Kidney (tissue), 14 donors: Measurements from ENCODE around the gene FAM20A. TPM values are rescaled to one million over a fixed set of nuclear protein-coding genes. Genes with fewer than 3 reads are reported as not detected.

Experiments used
- DNase-seq, 5 donors: peaks; one replicate each; pipeline ENCODE4 v3.0.0-alpha.2; 2013 to 2020
- FAIRE-seq: peaks from 2 replicates; lab custom pipeline; 2012; peaks lifted over from hg19 to GRCh38; lab: Jason Lieb, UNC
- H3K27ac ChIP-seq, 2 donors: one replicate each; pipeline ENCODE4 v1.7.0; 2013; ENCODE audit warnings: low read depth in 2 of 2, low read length in 2 of 2, inconsistent platforms in 1 of 2
- H3K27me3 ChIP-seq: one replicate; pipeline ENCODE4 v1.7.1; 2013; ENCODE audit warnings: low read length, inconsistent platforms; ENCODE audit not compliant: control insufficient read depth, insufficient read depth
- H3K36me3 ChIP-seq, 3 donors: one replicate each; pipeline versions ENCODE4 v1.7.0 to v1.7.1; 2013; ENCODE audit warnings: low read length in 3 of 3, control low read depth in 1 of 3, inconsistent platforms in 1 of 3; ENCODE audit not compliant: insufficient read depth in 3 of 3, control insufficient read depth in 2 of 3
- H3K4me1 ChIP-seq, 3 donors: one replicate each; pipeline versions ENCODE4 v1.7.0 to v1.7.1; 2013; ENCODE audit warnings: low read length in 3 of 3, inconsistent platforms in 1 of 3, low read depth in 1 of 3; ENCODE audit not compliant: control insufficient read depth in 2 of 3, insufficient read depth in 2 of 3
- H3K4me3 ChIP-seq, 3 donors: one replicate each; pipeline versions ENCODE4 v1.7.0 to v1.8.1; 2013; ENCODE audit warnings: low read length in 3 of 3, control low read depth in 1 of 3, inconsistent platforms in 1 of 3
- H3K9ac ChIP-seq, 3 donors: one replicate each; pipeline versions ENCODE4 v1.7.0 to v1.7.1; 2013; ENCODE audit warnings: low read length in 3 of 3, control low read depth in 1 of 3, inconsistent platforms in 1 of 3
- H3K9me3 ChIP-seq, 3 donors: one replicate each; pipeline versions ENCODE4 v1.7.0 to v1.7.1; 2013; ENCODE audit warnings: low read length in 3 of 3, control low read depth in 1 of 3, inconsistent platforms in 1 of 3; ENCODE audit not compliant: control insufficient read depth in 2 of 3, insufficient read depth in 1 of 3
- CTCF ChIP-seq: IDR thresholded peaks from 3 replicates; pipeline ENCODE4 v1.5.1; 2012; ENCODE audit warnings: mild to moderate bottlenecking, moderate library complexity, borderline replicate concordance; ENCODE audit not compliant: insufficient read depth; ENCODE audit errors: extremely low read depth
- intact Hi-C: fragments of 100-400 bp; cut with DNase I; formaldehyde crosslinking; loops from one replicate; pipeline ENCODE4 v1.11.1; 2022
- polyA plus RNA-seq: library from polyadenylated mRNA; stranded (reverse); fragments of 350-450 nt; fragmentation: Illumina TruSeq; extraction: RNeasy Lipid Tissue Mini Kit (QIAGEN cat#74804); gene quantifications from one replicate; pipeline ENCODE4 v1.2.3, GENCODE V29; 2014; ENCODE audit warnings: low read depth, low replicate concordance; ENCODE audit not compliant: insufficient read depth
- total RNA-seq: library from RNA; stranded (reverse); fragmentation: NEBNext Ultra II Directional; extraction: Animal tissue kit (Norgen Biotek cat#: 25700); gene quantifications from one replicate; pipeline ENCODE4 v1.2.1, GENCODE V29; 2021
- donor health status: control.
- donor health status: control.
- donor health status: control.
- donor health status: control.
- donor health status: control.
- donor health status: DM: yes; HTN: yes; CAD: no.
- donor health status: Normal renal cell carcinoma (clear cell type).

Gene FAM20A
- total and polyA plus RNA-seq, 2 donors from 2014 or later: 65.8 to 77.7 TPM

- Histone ChIP-seq H3K9me3 (no peaks in the 10 kb centered on the region), H3K4me1 (no peaks in the 10 kb centered on the region), H3K9ac (no peak overlapping the region), H3K4me3 (no peak overlapping the region), H3K36me3 (peaks cover 36 to 64% (median 38%) of the 10 kb centered on the region in 3 donors), H3K27me3 (no peaks in the 10 kb centered on the region), H3K27ac (no peak overlapping the region)
- FAIRE-seq (no peak), DNase-seq (no peak)
- no peak for TF ChIP-seq CTCF
- intact Hi-C loops: loop anchor here (10.0 kb wide), 1 partner anchor 84 kb away; no protein-coding TSS in a partner anchor
These were observed 69.9 kb downstream of the FAM20A start for GRCh38 chr17:68531252-68531651.

GRCh38 chr17:68527314-68527713, 73.9 kb downstream of the FAM20A start:
- no peaks in the 10 kb centered on the region for H3K27me3 ChIP-seq
- H3K4me1 ChIP-seq: no peaks in the 10 kb centered on the region
- no peak overlapping the region for H3K27ac ChIP-seq
- no peak for TF ChIP-seq CTCF
- FAIRE-seq (no peak), DNase-seq (no peak)
- H3K36me3 ChIP-seq: peaks cover 33 to 67% (median 58%) of the 10 kb centered on the region in 3 donors
- no peak overlapping the region for H3K4me3 ChIP-seq
- intact Hi-C loops: no loop called here
- no peak overlapping the region for H3K9ac ChIP-seq
- H3K9me3 ChIP-seq: no peaks in the 10 kb centered on the region

- H3K9me3 ChIP-seq: no peaks in the 10 kb centered on the region
- intact Hi-C loops: no loop called here
- DNase-seq (no peak), FAIRE-seq (no peak)
- TF ChIP-seq CTCF: no peak
- peaks cover 33 to 67% (median 59%) of the 10 kb centered on the region in 3 donors for H3K36me3 ChIP-seq
- no peak overlapping the region for H3K27ac ChIP-seq
- peaks cover 0 to 3% (median 0%) of the 10 kb centered on the region in 3 donors for H3K4me1 ChIP-seq
- H3K9ac ChIP-seq: no peak overlapping the region
- H3K27me3 ChIP-seq: no peaks in the 10 kb centered on the region
- no peak overlapping the region for H3K4me3 ChIP-seq
These were observed 74.6 kb downstream of the FAM20A start for GRCh38 chr17:68526548-68526947.

GRCh38 chr17:68522266-68522665, 78.9 kb downstream of the FAM20A start:
- no peak for DNase-seq
- H3K9ac ChIP-seq: no peak overlapping the region
- no peak for TF ChIP-seq CTCF
- peaks cover 16 to 49% (median 31%) of the 10 kb centered on the region in 3 donors for H3K36me3 ChIP-seq
- H3K27ac ChIP-seq: no peak overlapping the region
- no peaks in the 10 kb centered on the region for H3K9me3 ChIP-seq
- intact Hi-C loops: no loop called here
- no peak overlapping the region for H3K4me3 ChIP-seq
- peaks cover 0 to 13% (median 7%) of the 10 kb centered on the region in 3 donors for H3K4me1 ChIP-seq
- FAIRE-seq: no peak
- H3K27me3 ChIP-seq: no peaks in the 10 kb centered on the region
